HepG2 (cell line): ENCODE data around the gene PTGR2. TPM values are rescaled to one million over a fixed set of nuclear protein-coding genes. Genes with fewer than 3 reads are reported as not detected.

Source experiments
- ARID2 ChIP-seq: sonication (generic); formaldehyde crosslinking; IDR thresholded peaks from 2 replicates; pipeline ENCODE4 v1.8.1; 2022; ENCODE audit warnings: mild to moderate bottlenecking, missing genetic modification reagents, borderline replicate concordance
- CEBPG ChIP-seq: IDR thresholded peaks from 2 replicates; pipeline ENCODE4 v1.6.1; 2016
- GABPB1 ChIP-seq: IDR thresholded peaks from 2 replicates; pipeline ENCODE4 v1.6.1; 2016; ENCODE audit warnings: mild to moderate bottlenecking, missing genetic modification reagents, moderate library complexity, missing compliant biosample characterization
- GZF1 ChIP-seq: sonication (generic); formaldehyde crosslinking; IDR thresholded peaks from 2 replicates; pipeline ENCODE4 v1.5.1; 2020; ENCODE audit warnings: mild to moderate bottlenecking, missing genetic modification reagents
- HNRNPK ChIP-seq: fragments of 200-400 bp; formaldehyde crosslinking; IDR thresholded peaks from 2 replicates; pipeline ENCODE4 v1.6.1; 2018; ENCODE audit warnings: low read length, low read depth, moderate library complexity, mild to moderate bottlenecking; ENCODE audit not compliant: poor library complexity, severe bottlenecking
- MAFK ChIP-seq, 2 experiments: IDR thresholded peaks in 1 of 2; conservative IDR thresholded peaks in 1 of 2; 2 replicates each; pipeline ENCODE4 v1.6.1; 2011; ENCODE audit warnings: improper control_type of control experiment in 2 of 2, low read length in 2 of 2
- MED1 ChIP-seq: sonication (generic); formaldehyde crosslinking; IDR thresholded peaks from 2 replicates; pipeline ENCODE4 v1.4.0; 2020; ENCODE audit warnings: missing genetic modification reagents
- MED13 ChIP-seq: sonication (generic); formaldehyde crosslinking; IDR thresholded peaks from 2 replicates; pipeline ENCODE4 v1.5.0; 2020; ENCODE audit warnings: missing genetic modification reagents
- MEIS1 ChIP-seq: sonication (generic); formaldehyde crosslinking; IDR thresholded peaks from 2 replicates; pipeline ENCODE4 v1.9.0; 2021; ENCODE audit warnings: mild to moderate bottlenecking, missing genetic modification reagents, moderate library complexity, borderline replicate concordance
- MXD4 ChIP-seq: IDR thresholded peaks from 2 replicates; pipeline ENCODE4 v1.6.1; 2016; ENCODE audit warnings: mild to moderate bottlenecking, missing biosample characterization, missing genetic modification reagents
- NR1H2 ChIP-seq: sonication (generic); formaldehyde crosslinking; IDR thresholded peaks from 2 replicates; pipeline ENCODE4 v1.8.1; 2022; ENCODE audit warnings: low read depth, missing genetic modification reagents, borderline replicate concordance
- POLR2A ChIP-seq, 2 experiments: IDR thresholded peaks; 2 replicates each; pipeline ENCODE4 v1.6.1; 2011; ENCODE audit warnings: low read depth in 2 of 2, low read length in 2 of 2, mild to moderate bottlenecking in 1 of 2, moderate library complexity in 1 of 2; ENCODE audit not compliant: insufficient read depth in 1 of 2
- RBFOX2 ChIP-seq: fragments of 200-400 bp; formaldehyde crosslinking; IDR thresholded peaks from 2 replicates; pipeline ENCODE4 v1.6.1; 2017; ENCODE audit warnings: low read depth, mild to moderate bottlenecking, low read length
- SP4 ChIP-seq: sonication (generic); formaldehyde crosslinking; IDR thresholded peaks from 2 replicates; pipeline ENCODE4 v1.8.1; 2023; ENCODE audit warnings: mild to moderate bottlenecking, missing genetic modification reagents
- TBP ChIP-seq: sonication (generic); formaldehyde crosslinking; IDR thresholded peaks from 2 replicates; pipeline ENCODE4 v1.5.0; 2020; ENCODE audit warnings: missing genetic modification reagents
- THAP11 ChIP-seq: IDR thresholded peaks from 2 replicates; pipeline ENCODE4 v1.6.1; 2016; ENCODE audit warnings: missing biosample characterization, missing genetic modification reagents
- ZC3H13 ChIP-seq: sonication (generic); formaldehyde crosslinking; IDR thresholded peaks from 2 replicates; pipeline ENCODE4 v1.8.1; 2023; ENCODE audit warnings: mild to moderate bottlenecking, missing genetic modification reagents, moderate library complexity
- ZNF143 ChIP-seq: sonication (generic); formaldehyde crosslinking; IDR thresholded peaks from 2 replicates; pipeline ENCODE4 v1.4.0; 2020; ENCODE audit warnings: missing genetic modification reagents
- ZNF34 ChIP-seq: sonication (generic); formaldehyde crosslinking; IDR thresholded peaks from 2 replicates; pipeline ENCODE4 v1.4.0; 2020; ENCODE audit warnings: mild to moderate bottlenecking, missing genetic modification reagents, borderline replicate concordance
- ZNF777 ChIP-seq: sonication (generic); formaldehyde crosslinking; IDR thresholded peaks from 2 replicates; pipeline ENCODE4 v1.4.0; 2020; ENCODE audit warnings: missing genetic modification reagents
- polyA plus RNA-seq, 8 experiments: library from polyadenylated mRNA; depleted of rRNA in 3 of 8; stranded (reverse) in 7 of 8; unstranded in 1 of 8; fragments of >200 nt; fragmentation: Illumina TruSeq in 4 of 8; extraction: Trizol in 4 of 8; gene quantifications; 2 replicates each; pipeline versions ENCODE4 v1.2.1 to v1.2.3, GENCODE V29; 2011 to 2016; ENCODE audit warnings: low read depth in 4 of 8, missing spikeins in 1 of 8, mixed read lengths in 1 of 8; ENCODE audit not compliant: insufficient read depth in 1 of 8
- total RNA-seq, 5 experiments: library from RNA; depleted of rRNA; stranded (reverse); fragments of >200 nt; fragmentation: Illumina TruSeq; extraction: Trizol; gene quantifications; 2 replicates each; pipeline ENCODE4 v1.2.3, GENCODE V29; 2016; ENCODE audit warnings: low read depth in 1 of 5
- TF ChIP-seq, protein P1 (sequence below): IDR thresholded peaks from 2 replicates; pipeline ENCODE4 v1.6.1; 2016; ENCODE audit warnings: mild to moderate bottlenecking, missing biosample characterization, missing genetic modification reagents
- TF ChIP-seq, protein P2 (sequence below): sonication (generic); formaldehyde crosslinking; IDR thresholded peaks from 2 replicates; pipeline ENCODE4 v1.9.0; 2021; ENCODE audit warnings: missing genetic modification reagents, mild to moderate bottlenecking, borderline replicate concordance
- TF ChIP-seq, protein P3 (sequence below): sonication (generic); formaldehyde crosslinking; IDR thresholded peaks from 2 replicates; pipeline ENCODE4 v1.4.0; 2020; ENCODE audit warnings: missing genetic modification reagents
- TF ChIP-seq, protein P4 (sequence below): IDR thresholded peaks from 2 replicates; pipeline ENCODE4 v1.6.1; 2016; ENCODE audit warnings: low read depth, control low read depth
- TF ChIP-seq, protein P5 (sequence below): IDR thresholded peaks from 2 replicates; pipeline ENCODE4 v1.6.1; 2016; ENCODE audit warnings: missing compliant biosample characterization, missing genetic modification reagents, borderline replicate concordance

The PTGR2 gene
- total and polyA plus RNA-seq, 2 of the 13 experiments (the other 11 are each of a cell fraction or from before 2014, with no cell fraction given) = 3.0 to 4.3 TPM

DNA sequence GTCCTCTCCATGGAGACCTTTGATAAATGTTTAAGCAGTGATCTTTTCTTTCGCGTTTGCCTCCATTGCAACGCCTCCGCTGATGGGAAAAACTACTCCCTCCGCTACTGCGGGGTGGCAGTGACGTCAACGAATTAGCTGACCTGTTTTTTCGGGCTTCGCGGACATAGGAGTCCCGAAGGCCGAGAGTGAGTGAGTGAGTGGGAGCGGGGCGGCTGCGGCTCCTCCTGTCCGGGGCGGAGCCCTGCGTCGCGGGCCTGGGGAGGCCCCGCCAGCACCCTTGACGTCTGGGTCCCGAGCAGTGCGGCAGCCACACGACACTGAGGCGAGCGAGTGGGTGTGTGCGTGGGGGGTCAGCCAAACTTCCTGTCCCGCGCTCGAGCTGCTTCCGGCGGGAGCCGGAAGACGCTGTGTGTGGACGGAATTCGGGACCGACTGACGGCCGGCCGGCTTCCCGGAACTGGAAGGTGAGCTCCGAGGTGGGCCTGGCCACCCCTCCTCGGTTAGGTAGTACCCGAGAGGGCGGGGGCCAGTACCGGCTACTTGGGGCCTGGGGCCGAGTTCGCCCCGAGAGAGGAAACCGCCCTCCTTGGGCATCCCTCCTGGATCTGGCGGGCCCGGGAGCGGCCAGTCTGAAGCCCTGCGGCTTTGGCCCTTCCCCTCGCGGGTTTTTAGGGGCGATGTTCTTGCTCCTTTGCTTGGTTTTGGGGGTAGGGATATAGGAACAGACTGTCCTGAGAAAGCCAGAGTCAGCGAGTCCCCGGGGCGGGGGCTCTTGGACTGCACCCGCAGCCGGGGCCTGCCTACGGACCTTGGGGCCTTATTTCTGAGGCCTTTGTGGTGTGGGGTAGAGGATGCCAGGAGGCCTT is 35.1 kb downstream of the PTGR2 start, which contains the start of gene ZNF410 (continued):
- TF ChIP-seq ZNF777 = peak; percentile 73
- TF ChIP-seq SP4 (CRISPR knock-in tag) = peak; percentile 51; the same call in 1 of the 2 replicates
- peak; percentile 99 for TF ChIP-seq GABPB1 (CRISPR knock-in tag)
- TF ChIP-seq GZF1 (CRISPR knock-in tag) = 0 out of 2 replicates have a peak, but pooled peaks have one; percentile 74
- TF ChIP-seq HNRNPK = peak; percentile 14
- TF ChIP-seq ZNF143 (CRISPR knock-in tag) = peak; percentile 40; the same call in 1 of the 2 replicates
- TF ChIP-seq RBFOX2 = peak; percentile 93
- TF ChIP-seq POLR2A (IDR thresholded peaks at IDR 0.05; ENCODE audit: insufficient read depth in 1 of 2, low read depth in 2 of 2, low read length in 2 of 2) = peak; percentile 63 to 91
- no peak for TF ChIP-seq CEBPG (CRISPR knock-in tag)
- TF ChIP-seq TBP (CRISPR knock-in tag) = no peak
- peak; percentile 91 for TF ChIP-seq THAP11 (CRISPR knock-in tag)
- peak; percentile 30; the same call in 1 of the 2 replicates for TF ChIP-seq NR1H2 (CRISPR knock-in tag)
- TF ChIP-seq, protein P1, sequence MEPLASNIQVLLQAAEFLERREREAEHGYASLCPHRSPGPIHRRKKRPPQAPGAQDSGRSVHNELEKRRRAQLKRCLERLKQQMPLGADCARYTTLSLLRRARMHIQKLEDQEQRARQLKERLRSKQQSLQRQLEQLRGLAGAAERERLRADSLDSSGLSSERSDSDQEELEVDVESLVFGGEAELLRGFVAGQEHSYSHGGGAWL = peak; percentile 87
- TF ChIP-seq ZC3H13 (CRISPR knock-in tag) = 0 out of 2 replicates have a peak, but pooled peaks have one; percentile 34
- peak; percentile 81 for TF ChIP-seq MED1
- TF ChIP-seq, protein P2, sequence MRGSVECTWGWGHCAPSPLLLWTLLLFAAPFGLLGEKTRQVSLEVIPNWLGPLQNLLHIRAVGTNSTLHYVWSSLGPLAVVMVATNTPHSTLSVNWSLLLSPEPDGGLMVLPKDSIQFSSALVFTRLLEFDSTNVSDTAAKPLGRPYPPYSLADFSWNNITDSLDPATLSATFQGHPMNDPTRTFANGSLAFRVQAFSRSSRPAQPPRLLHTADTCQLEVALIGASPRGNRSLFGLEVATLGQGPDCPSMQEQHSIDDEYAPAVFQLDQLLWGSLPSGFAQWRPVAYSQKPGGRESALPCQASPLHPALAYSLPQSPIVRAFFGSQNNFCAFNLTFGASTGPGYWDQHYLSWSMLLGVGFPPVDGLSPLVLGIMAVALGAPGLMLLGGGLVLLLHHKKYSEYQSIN (CRISPR knock-in tag) = no peak
- peak; percentile 59; the same call in 1 of the 2 replicates for TF ChIP-seq MEIS1 (CRISPR knock-in tag)
- TF ChIP-seq ARID2 (CRISPR knock-in tag) = 0 out of 2 replicates have a peak, but pooled peaks have one; percentile 6
- peak; percentile 21 to 49; a peak in 2 of 4 replicates for TF ChIP-seq MAFK (conservative IDR thresholded peaks at IDR 0.05 in 1 of 2, IDR thresholded peaks at IDR 0.05 in 1 of 2; ENCODE audit: low read length in 2 of 2)
- TF ChIP-seq ZNF34 = 0 out of 2 replicates have a peak, but pooled peaks have one; percentile 83
- TF ChIP-seq, protein P3, sequence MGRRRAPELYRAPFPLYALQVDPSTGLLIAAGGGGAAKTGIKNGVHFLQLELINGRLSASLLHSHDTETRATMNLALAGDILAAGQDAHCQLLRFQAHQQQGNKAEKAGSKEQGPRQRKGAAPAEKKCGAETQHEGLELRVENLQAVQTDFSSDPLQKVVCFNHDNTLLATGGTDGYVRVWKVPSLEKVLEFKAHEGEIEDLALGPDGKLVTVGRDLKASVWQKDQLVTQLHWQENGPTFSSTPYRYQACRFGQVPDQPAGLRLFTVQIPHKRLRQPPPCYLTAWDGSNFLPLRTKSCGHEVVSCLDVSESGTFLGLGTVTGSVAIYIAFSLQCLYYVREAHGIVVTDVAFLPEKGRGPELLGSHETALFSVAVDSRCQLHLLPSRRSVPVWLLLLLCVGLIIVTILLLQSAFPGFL (CRISPR knock-in tag) = no peak
- TF ChIP-seq, protein P4, sequence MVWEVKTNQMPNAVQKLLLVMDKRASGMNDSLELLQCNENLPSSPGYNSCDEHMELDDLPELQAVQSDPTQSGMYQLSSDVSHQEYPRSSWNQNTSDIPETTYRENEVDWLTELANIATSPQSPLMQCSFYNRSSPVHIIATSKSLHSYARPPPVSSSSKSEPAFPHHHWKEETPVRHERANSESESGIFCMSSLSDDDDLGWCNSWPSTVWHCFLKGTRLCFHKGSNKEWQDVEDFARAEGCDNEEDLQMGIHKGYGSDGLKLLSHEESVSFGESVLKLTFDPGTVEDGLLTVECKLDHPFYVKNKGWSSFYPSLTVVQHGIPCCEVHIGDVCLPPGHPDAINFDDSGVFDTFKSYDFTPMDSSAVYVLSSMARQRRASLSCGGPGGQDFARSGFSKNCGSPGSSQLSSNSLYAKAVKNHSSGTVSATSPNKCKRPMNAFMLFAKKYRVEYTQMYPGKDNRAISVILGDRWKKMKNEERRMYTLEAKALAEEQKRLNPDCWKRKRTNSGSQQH (CRISPR knock-in tag) = 0 out of 2 replicates have a peak, but pooled peaks have one; percentile 70
- TF ChIP-seq MED13 = peak; percentile 47; the same call in 1 of the 2 replicates
- TF ChIP-seq, protein P5, sequence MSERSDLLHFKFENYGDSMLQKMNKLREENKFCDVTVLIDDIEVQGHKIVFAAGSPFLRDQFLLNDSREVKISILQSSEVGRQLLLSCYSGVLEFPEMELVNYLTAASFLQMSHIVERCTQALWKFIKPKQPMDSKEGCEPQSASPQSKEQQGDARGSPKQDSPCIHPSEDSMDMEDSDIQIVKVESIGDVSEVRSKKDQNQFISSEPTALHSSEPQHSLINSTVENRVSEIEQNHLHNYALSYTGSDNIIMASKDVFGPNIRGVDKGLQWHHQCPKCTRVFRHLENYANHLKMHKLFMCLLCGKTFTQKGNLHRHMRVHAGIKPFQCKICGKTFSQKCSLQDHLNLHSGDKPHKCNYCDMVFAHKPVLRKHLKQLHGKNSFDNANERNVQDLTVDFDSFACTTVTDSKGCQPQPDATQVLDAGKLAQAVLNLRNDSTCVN = no peak
- TF ChIP-seq MXD4 (CRISPR knock-in tag) = peak; percentile 87
